ENCODE measurements around the gene TCN2.
A peak's percentile ranks its signal among the peaks of the same experiment; 100 is the strongest.
"Not testable (repeated sequence)": the region's sequence is repeated elsewhere in the genome, so short reads cannot be mapped to it uniquely, and the experiment has no call there.

TCN2 gene

DNA sequence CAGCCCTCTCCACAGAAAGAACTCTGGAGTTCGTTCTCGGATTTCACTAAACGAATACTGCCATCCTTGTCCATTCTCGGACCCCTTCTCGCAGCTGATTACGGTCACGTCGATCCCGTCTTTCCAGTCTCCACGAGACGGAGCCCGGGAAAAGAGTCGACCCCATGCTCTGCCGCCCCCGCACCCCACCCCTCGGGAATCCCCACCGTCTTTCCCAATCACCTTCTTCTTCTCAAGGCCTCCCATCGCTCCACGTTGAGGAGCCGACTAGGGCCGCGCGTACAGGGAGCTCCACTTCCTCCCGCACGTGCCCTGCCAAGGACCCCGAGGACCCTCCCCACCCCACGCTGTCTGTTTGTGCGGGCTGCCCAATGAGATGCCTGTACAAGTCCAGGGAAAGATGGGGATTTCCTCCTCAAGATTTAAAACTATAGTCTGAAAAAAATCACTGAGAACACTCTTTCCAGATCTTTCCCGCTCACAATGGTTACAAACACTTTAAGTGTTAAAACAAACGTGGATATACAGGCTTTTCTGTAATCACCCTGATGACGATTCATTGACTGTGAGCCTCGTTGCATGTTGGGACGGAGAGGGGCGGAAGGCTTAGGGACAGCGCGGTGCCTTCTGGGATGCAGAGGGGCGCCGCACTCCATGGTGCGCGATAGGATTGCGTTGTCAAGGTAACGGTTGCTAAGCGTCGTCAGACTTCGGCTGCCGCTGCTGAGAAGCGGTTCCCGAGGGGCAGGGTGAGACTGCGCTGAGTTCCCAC is 15.2 kb upstream of the TCN2 start, which contains the start of gene PES1:
Gene PES1, minus strand, starts transcription at position 323 of the 772 bp plus-strand sequence. Its CDS starts 77 bp downstream, at position 246.
- Histone ChIP-seq H3K36me3 (peaks cover 25 to 31% (median 28%) of the 10 kb centered on the region in 3 donors), H3K27ac (peak within 1 kb of the TSS; percentile 73 to 74), H3K9me3 (no peaks in the 10 kb centered on the region), H3K27me3 (no peaks in the 10 kb centered on the region), H3K4me3 (peak within 1 kb of the TSS; percentile 72 to 86), H3K4me1 (peaks cover 0 to 23% (median 17%) of the 10 kb centered on the region in 4 donors)
- intact Hi-C loops (cut with DNase I; ENCODE audit: low total_unique reads), result no loop called here
- TF ChIP-seq, protein P1, sequence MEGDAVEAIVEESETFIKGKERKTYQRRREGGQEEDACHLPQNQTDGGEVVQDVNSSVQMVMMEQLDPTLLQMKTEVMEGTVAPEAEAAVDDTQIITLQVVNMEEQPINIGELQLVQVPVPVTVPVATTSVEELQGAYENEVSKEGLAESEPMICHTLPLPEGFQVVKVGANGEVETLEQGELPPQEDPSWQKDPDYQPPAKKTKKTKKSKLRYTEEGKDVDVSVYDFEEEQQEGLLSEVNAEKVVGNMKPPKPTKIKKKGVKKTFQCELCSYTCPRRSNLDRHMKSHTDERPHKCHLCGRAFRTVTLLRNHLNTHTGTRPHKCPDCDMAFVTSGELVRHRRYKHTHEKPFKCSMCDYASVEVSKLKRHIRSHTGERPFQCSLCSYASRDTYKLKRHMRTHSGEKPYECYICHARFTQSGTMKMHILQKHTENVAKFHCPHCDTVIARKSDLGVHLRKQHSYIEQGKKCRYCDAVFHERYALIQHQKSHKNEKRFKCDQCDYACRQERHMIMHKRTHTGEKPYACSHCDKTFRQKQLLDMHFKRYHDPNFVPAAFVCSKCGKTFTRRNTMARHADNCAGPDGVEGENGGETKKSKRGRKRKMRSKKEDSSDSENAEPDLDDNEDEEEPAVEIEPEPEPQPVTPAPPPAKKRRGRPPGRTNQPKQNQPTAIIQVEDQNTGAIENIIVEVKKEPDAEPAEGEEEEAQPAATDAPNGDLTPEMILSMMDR (IDR thresholded peaks at IDR 0.05), result no peak
- peak; percentile 95 to 96 for DNase-seq

DNA sequence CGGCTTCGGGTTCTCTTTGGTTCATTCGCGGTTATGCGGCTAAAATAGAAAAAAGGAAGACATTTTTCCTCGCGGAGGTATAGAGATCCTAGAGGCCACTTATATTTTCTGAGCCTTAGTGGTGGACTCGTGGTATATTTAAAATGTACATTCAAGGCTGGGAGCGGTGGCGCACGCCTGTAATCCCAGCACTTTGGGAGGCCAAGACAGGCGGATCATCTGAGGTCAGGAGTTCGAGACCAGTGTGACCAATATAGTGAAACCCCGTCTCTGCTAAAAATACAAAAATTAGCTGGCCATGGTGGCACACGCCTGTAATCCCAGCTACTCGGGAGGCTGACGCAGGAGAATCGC is 14.6 kb upstream of the TCN2 start:
- H3K36me3 ChIP-seq, result peaks cover 20 to 25% (median 22%) of the 10 kb centered on the region in 3 donors
- H3K9me3 ChIP-seq; H3K27me3 ChIP-seq; intact Hi-C loops (cut with DNase I; ENCODE audit: low total_unique reads); DNase-seq: not testable (repeated sequence)
- TF ChIP-seq, protein P1 (IDR thresholded peaks at IDR 0.05), result peak in 1 of 2 experiments; percentile 7
- H3K4me3 ChIP-seq, result peak overlapping the region; percentile 72 to 86
- H3K27ac ChIP-seq, result peak overlapping the region in 1 of 2 donors; percentile 73
- peaks cover 0 to 23% (median 17%) of the 10 kb centered on the region in 4 donors for H3K4me1 ChIP-seq

DNA sequence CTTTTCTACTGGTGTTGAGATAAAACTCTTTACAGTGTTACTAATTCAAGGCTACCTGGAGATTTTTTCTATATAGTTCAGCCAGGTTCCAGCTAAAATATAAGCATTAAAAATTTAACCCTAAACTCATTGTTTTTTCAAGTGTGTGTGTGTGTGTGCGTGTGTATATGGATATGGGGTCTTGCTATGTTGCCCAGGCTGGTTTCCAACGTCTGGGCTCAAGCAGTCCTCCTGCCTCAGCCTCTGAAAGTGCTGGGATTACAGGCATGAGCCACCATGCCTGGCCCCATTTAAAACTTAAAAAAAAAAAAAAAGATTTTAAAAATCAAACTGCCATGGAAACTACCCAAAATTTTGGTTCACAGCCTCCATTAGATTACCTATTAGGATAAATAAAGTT is 10.8 kb upstream of the TCN2 start:
- H3K4me1 ChIP-seq, result peaks cover 0 to 6% (median 3%) of the 10 kb centered on the region in 4 donors
- intact Hi-C loops (cut with DNase I; ENCODE audit: low total_unique reads), result no loop called here
- DNase-seq, result no peak
- no peaks in the 10 kb centered on the region for H3K9me3 ChIP-seq
- H3K27me3 ChIP-seq, result peaks cover 0 to 4% of the 10 kb centered on the region in 2 donors
- TF ChIP-seq, protein P1 (IDR thresholded peaks at IDR 0.05), result no peak
- H3K4me3 ChIP-seq, result no peak overlapping the region
- no peaks in the 10 kb centered on the region for H3K36me3 ChIP-seq
- no peak overlapping the region for H3K27ac ChIP-seq

DNA sequence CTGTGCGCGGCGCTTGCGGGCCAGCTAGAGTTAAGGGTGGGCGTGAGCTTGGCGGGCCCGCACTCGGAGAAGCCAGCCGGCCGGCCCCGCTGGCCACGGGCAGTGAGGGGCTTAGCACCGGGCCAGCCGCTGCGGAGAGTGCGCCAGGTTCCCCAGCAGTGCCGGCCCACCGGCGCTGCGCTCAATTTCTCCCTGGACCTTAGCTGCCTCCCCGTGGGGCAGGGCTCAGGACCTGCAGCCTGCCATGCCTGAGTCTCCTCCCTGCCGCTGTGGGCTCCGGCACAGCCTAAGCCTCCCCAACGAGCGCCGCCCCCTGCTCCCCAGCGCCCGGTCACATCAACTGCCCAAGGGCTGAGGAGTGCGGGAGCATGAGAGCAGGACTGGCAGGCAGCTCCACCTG is 10.1 kb upstream of the TCN2 start:
- Histone ChIP-seq H3K9me3 (no peaks in the 10 kb centered on the region), H3K27ac (no peak overlapping the region), H3K36me3 (no peaks in the 10 kb centered on the region), H3K4me3 (no peak overlapping the region), H3K4me1 (peaks cover 0 to 5% (median 2%) of the 10 kb centered on the region in 4 donors), H3K27me3 (peaks cover 0 to 4% of the 10 kb centered on the region in 2 donors)
- TF ChIP-seq, protein P1 (IDR thresholded peaks at IDR 0.05), result no peak
- DNase-seq, result no peak
- intact Hi-C loops (cut with DNase I; ENCODE audit: low total_unique reads), result no loop called here

DNA sequence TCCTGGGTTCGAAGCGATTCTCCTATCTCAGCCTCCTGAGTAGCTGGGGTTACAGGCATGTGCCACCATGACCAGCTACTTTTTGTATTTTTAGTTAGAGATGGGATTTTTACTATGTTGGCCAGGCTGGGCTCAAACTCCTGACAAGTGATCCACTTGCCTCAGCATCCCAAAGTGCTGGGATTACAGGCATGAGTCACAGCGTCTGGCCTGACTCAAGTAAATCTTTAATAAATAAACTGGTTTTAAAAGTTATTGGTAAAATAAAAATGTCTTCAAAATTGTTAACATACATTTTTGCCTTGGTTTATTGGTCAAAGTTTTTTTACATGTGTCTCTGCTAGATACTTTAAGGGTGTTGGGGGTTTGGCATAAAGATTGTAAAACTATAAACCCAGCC is 8.0 kb upstream of the TCN2 start:
- DNase-seq, result no peak
- Histone ChIP-seq H3K36me3 (no peaks in the 10 kb centered on the region), H3K27me3 (peaks cover 0 to 4% of the 10 kb centered on the region in 2 donors), H3K9me3 (no peaks in the 10 kb centered on the region), H3K4me3 (no peak overlapping the region), H3K4me1 (no peaks in the 10 kb centered on the region), H3K27ac (no peak overlapping the region)
- intact Hi-C loops (cut with DNase I; ENCODE audit: low total_unique reads), result no loop called here
- TF ChIP-seq, protein P1 (IDR thresholded peaks at IDR 0.05), result no peak

All from tibial artery (tissue), 4 donors.